Myocyte (in vitro differentiated cells): ENCODE data around the gene GSC2. TPM values are rescaled to one million over a fixed set of nuclear protein-coding genes. Genes with fewer than 3 reads are reported as not detected.
A peak's percentile ranks its signal among the peaks of the same experiment; 100 is the strongest.

Experiments used
- DNase-seq: peaks from one replicate; pipeline ENCODE4 v3.0.0-alpha.2; 2012; ENCODE audit warnings: low read depth
- total RNA-seq: library from RNA; depleted of rRNA; stranded (reverse); fragments of >200 nt; gene quantifications from 2 replicates; pipeline ENCODE4 v1.2.3, GENCODE V29; 2014

Gene GSC2
- total RNA-seq, 1 donor from 2014 or later: not detected

DNA sequence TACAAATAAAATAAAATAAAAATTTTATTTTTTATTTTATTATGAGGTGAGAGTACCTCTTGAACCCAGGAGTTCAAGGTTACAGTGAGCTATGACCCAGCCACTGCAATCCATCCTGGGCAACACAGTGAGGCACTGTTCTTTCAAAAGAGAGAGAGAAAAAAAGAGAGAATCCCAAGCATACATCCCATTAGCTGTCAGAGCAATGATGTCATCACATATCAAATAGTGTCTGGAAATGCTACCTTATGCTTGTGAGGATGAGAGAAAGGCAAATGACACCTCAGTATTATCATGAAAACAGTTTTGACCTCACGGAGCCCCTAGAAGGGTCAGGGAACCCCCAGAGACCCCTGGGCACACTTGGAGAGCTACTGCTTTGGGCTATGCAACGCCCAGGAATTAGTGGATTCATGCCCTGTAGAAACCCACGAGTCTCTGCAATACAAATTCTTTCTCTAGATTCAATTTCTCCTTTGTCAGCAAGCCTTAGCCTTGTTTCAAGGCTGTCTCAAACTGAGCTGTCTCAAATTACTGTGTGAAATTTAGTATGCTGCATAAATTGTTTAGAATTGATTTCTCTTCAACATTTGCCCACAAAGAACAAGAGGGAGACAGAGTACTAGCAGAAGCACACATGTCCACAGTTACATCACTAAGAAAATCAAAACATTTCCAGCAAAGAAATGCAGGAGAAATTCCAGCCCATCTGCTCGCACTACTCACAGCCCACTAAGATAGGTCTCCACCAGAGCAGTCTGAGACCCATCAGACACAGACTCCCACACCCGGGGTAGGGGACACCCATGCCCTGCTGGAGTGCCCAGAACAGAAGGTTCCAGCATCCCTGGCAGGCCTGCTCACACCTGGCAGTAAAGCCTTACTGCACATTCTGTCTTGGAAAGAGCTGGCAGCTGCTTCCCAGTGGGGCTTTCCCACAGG lies 45.9 kb downstream of the GSC2 start:
- peak; percentile 53 for DNase-seq

DNA sequence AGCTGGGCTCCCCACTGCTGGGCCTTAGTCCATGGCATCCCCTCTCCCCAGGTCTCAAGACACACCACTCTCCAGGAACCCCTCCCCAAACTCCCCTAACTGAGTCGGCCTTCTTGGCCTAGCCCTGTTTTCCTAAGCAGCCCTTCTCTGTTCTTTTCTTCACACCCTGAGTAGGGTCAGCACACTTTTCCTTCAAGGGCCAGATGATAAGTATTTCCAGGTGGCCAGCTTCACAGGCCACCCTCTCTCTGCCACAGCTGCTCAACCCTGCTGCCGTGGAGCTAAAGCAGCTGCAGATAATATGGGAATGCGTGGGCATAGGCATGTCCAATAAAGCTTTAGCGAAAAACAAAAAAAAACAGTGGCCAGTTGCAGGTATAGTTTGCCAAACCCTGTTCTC lies 51.9 kb downstream of the GSC2 start:
- DNase-seq: peak; percentile 26

DNA sequence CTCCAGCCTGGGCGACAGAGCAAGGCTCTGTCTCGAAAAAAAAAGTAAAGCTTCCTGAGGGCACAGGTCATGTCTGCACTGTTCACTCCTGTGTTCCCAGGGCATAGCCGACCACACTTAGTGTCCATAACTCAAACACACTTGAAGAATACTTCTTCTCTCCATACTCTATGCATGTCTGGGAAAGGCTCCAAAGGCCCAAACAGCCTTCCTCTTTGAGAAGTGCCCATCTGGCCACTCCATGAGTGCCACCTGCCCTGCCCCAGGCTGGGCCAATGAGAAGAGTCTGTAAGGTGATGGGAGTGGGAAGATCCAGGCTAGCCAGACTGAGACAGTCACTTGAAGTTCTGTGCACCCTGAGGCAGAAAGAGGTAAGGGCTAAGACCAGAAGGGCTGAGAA lies 52.6 kb downstream of the GSC2 start:
- no peak for DNase-seq

Other genes with a start within 250 kb of the GSC2 start
- gene DGCR6, start 244.0 kb downstream of the GSC2 start, total RNA-seq: 2.3 and 5.0 TPM in 2 replicates
- 0.43 and 0.73 TPM in 2 replicates for gene PRODH, start 214.0 kb downstream of the GSC2 start, total RNA-seq
- gene DGCR2, start 27.9 kb downstream of the GSC2 start, total RNA-seq: 60.8 and 63.8 TPM in 2 replicates
- gene TSSK2, start 19.0 kb downstream of the GSC2 start, total RNA-seq: not detected in 2 replicates
- gene ESS2, start 5.6 kb downstream of the GSC2 start, total RNA-seq: 17.5 and 21.1 TPM in 2 replicates
- 34.1 and 36.2 TPM in 2 replicates for gene SLC25A1, start 28.4 kb upstream of the GSC2 start, total RNA-seq
- 33.7 and 46.2 TPM in 2 replicates for gene CLTCL1, start 141.4 kb upstream of the GSC2 start, total RNA-seq